Activated CD4-positive, CD25-positive, alpha-beta regulatory T cell treated with anti-CD3 and anti-CD28 coated beads, Interleukin-2, amount 50 U/mL, for 72 hours (primary cell): ENCODE measurements around the gene CD160.
"Not testable (repeated sequence)": the region's sequence is repeated elsewhere in the genome, so short reads cannot be mapped to it uniquely, and the experiment has no call there.

Experiments
- DNase-seq: peaks from one replicate; pipeline ENCODE4 v3.0.0; 2021

CD160 gene

DNA sequence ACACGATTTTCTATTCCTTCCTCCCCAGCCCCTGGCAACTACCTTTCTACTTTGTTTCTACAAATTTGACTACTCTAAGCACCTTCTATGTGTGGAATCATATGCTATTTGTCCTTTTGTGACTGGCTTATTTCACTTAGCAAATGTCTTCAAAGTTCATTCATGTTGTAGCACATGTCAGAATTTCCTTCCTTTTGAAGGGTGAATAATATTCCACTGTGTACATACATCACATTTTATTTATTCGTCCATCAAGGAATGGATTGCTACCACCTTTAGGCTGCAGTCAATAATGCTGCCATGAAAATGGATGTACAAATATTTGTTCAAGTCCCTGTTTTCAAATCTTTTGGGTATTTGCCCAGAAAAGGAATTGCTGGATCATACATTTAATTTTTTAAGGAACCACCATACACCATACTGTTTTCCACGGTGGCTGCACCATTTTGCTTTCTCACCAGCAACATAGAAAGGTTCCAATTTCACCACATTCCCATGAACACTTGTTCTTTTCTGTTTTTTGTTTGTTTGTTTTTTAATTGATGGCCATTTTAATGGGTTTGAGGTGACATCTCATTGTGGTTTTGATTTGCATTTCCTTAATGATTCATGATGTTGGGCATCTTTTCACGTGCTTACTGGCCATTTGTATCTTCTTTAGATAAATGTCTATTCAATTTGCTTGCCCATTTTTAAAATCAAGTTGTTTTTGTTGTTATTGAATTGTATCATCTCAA is 8.8 kb upstream of the CD160 start:
- no peak for DNase-seq

- DNase-seq = no peak
Measured at GRCh38 chr1:145711213-145711651, 8.1 kb upstream of the CD160 start.

- no peak for DNase-seq
Measured at GRCh38 chr1:145714524-145715111, 4.7 kb upstream of the CD160 start.

GRCh38 chr1:145716641-145717345 is 2.5 kb upstream of the CD160 start:
- DNase-seq = no peak

DNA sequence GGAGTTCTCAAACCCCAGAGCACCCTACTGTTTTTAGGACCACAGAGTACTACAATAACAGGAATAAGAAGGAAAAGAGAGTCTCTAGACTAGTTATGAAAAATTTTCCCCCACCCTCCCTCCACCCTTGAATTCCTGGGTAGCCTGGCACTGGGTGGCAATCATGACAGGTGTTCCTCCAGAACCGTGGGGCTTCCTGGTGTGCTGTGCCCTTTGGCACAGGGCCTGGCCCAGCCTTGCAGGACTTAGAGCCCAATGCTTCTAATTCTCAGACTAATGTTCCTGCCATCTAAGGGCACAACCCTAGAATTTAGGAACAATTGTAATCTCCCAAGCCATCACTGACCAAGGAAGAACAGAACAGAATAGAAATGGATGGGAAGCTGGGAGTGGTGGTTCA is 1.5 kb upstream of the CD160 start:
- DNase-seq = no peak

DNA sequence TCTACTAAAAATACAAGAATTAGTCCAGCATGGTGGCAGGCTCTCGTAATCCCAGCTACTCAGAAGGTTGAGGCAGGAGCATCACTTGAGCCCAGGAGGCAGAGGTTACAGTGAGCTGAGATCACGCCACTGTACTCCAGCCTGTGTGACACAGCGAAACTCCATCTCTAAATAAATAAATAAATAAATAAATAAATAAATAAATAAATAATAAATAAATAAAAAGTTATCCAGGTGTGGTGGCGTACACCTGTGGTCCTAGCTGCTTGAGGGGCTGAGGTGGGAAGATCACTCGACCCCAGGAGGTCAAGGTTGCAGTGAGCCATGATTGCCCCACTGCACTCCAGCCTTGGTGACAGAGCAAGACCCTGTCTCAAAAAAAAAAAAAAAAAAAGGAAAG is 834 bp upstream of the CD160 start:
- not testable (repeated sequence) for DNase-seq

- DNase-seq = no peak
Measured at GRCh38 chr1:145720556-145720877, 1.2 kb downstream of the CD160 start.

GRCh38 chr1:145720878-145721671 is 1.8 kb downstream of the CD160 start:
- DNase-seq = peak; percentile 78

DNA sequence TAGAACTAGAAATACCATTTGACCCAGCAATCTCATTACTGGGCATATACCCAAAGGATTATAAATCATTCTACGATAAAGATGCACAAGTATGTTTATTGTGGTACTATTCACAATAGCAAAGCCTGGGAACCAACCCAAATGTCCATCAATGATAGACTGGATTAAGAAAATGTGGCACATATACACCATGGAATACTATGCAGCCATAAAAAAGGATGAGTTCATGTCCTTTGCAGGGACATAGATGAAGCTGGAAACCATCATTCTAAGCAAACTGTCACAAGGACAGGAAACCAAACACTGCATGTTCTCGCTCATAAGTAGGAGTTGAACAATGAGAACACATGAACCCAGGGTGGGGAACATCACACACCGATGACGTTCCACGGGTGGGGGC is 6.9 kb downstream of the CD160 start:
- not testable (repeated sequence) for DNase-seq

DNA sequence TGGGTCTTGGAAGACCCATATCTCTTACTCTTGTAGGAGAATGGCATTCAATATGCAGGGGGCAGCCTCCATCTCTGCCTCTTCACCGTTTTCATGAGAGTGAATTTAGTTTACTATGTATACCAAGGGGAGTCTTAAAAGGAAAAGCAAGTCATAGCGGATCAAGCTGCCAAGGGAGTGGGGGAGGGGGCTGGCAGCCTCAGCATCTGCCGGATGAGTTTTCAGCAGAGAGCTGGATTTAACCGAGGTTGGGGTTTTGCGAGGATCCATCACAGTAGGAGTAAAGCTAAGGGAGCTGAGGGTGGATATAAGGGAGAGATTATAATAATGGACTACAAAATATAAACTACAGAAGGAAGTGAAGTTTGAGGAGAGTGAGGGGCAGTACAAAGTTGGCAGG is 9.9 kb downstream of the CD160 start:
- no peak for DNase-seq

DNA sequence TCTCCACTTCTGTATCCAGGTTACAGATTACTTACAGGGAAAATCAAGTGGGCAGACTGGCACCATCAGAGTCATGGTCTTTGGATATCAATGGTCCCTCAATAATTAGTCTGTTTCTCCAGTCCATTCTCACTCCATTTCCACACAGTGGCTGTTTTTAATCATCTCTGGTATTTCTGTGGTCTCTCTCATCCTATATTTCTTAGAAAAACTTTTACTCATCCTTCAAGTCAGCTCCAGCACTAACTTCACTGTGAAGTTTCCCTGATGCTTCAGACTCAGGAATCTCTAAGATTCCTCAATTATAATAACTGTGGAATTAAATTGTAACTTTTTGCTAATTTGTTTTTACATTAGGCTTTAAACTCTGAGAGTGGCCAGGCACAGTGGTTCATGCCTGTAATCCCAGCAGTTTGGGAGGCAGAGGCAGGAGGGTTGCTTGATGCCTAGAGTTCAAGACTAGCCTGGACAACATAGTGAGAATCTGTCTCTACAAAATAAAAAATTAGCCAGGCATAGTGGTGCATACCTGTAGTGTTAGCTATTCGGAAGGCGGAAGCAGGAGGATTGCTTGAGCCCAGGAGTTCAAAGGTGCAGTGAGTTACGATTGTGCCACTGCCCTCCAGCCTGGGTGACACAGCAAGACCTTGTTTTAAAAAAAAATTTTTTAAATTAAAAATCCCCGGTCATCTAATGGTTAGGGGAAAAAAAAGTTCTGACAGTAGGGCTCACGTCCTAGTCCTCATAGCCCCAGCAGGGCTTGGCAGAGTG is 10.6 kb downstream of the CD160 start:
- no peak for DNase-seq

- DNase-seq = no peak
Measured at GRCh38 chr1:145730467-145730866, 11.2 kb downstream of the CD160 start.

GRCh38 chr1:145730900-145731299 is 11.6 kb downstream of the CD160 start:
- no peak for DNase-seq

GRCh38 chr1:145736191-145736590 is 16.9 kb downstream of the CD160 start:
- DNase-seq = no peak

GRCh38 chr1:145740269-145740668 is 21.0 kb downstream of the CD160 start:
- DNase-seq = no peak

- no peak for DNase-seq
Measured at GRCh38 chr1:145747398-145748247, 28.3 kb downstream of the CD160 start.

- no peak for DNase-seq
Measured at GRCh38 chr1:145750426-145750825, 31.1 kb downstream of the CD160 start.

DNA sequence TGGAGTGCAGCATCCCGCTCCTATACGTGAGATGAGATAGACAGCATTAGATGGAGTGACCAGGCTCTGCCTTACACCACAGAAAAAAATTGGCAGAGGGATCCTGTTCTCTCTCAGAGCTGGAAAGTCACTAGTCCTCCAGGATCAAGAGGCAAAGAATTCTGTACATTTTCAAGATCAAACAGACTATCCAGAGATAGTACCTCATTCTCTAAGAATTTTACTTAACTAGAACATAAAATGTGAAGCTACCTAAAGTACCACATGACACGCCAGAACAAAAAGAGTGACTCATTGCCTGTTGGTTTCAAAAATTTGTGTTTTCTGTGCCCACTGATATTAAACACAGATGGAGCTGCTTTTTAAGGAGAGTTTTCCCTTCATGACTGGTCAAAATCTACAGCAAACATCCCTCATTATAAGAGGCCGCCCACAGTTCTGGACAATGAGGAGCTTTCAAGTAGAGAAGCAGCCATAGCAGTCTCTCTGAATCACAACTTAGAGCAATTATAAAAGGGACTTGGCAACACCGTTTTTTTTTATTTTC is 32.3 kb downstream of the CD160 start:
- DNase-seq = no peak

GRCh38 chr1:145757420-145757819 is 38.1 kb downstream of the CD160 start:
- DNase-seq = no peak

- no peak for DNase-seq
Measured at GRCh38 chr1:145758116-145758515, 38.8 kb downstream of the CD160 start.

- no peak for DNase-seq
Measured at GRCh38 chr1:145758575-145758974, 39.3 kb downstream of the CD160 start.
